ENCODE measurements around the gene THSD8. TPM values are rescaled to one million over a fixed set of nuclear protein-coding genes. Genes with fewer than 3 reads are reported as not detected.

The THSD8 gene
- total RNA-seq, 1 experiment from 2014 or later = 45.8 TPM

- H3K79me1 ChIP-seq (ENCODE audit: insufficient read depth, low read depth, low read length, poor library complexity, severe bottlenecking) = no peaks in the 10 kb centered on the region
- no peak overlapping the region for H3K4me2 ChIP-seq (ENCODE audit: insufficient read depth, insufficient read length, low read length)
- no peak overlapping the region for H3K4ac ChIP-seq (ENCODE audit: low read depth, low read length)
- no peak overlapping the region for H4K5ac ChIP-seq (ENCODE audit: insufficient read length, low read depth, low read length)
- H3T11ph ChIP-seq (ENCODE audit: low read length) = no peak overlapping the region
- H3K9me3 ChIP-seq (ENCODE audit: control insufficient read depth, low read depth, low read length) = no peaks in the 10 kb centered on the region
- no peak overlapping the region for H3K23ac ChIP-seq (ENCODE audit: insufficient read length, low read depth, low read length)
- WGBS (ENCODE audit: extremely low coverage, insufficient read length, low lambda C conversion rate) = no CpG with 5 or more reads among the region's 6 CpGs
- Mint-ChIP-seq H3K27me3 (ENCODE audit: low read depth) (peaks cover 16% of the 10 kb centered on the region), H3K36me3 (ENCODE audit: insufficient read depth in 1 of 3, low read depth in 3 of 3) (peaks cover 16 to 31% (median 29%) of the 10 kb centered on the region in 3 experiments; a peak in 6 of 7 replicates), H3K4me1 (peaks cover 6 to 9% of the 10 kb centered on the region in 2 experiments), H3K9me3 (peaks cover 0 to 3% of the 10 kb centered on the region in 2 experiments; a peak in 2 of 5 replicates), H3K27ac (no peak overlapping the region), H3K4me3 (peak overlapping the region in 1 of 2 experiments; percentile 50; a peak in 1 of 5 replicates)
- H2BK20ac ChIP-seq (ENCODE audit: low read depth, low read length, poor library complexity, severe bottlenecking) = no peak overlapping the region
- H3K14ac ChIP-seq (ENCODE audit: insufficient read depth, low read length) = no peak overlapping the region
- no peaks in the 10 kb centered on the region for H3K4me1 ChIP-seq (ENCODE audit: insufficient read depth, low read length)
- no peaks in the 10 kb centered on the region for H3K23me2 ChIP-seq (ENCODE audit: insufficient read length, low read depth, low read length, poor library complexity, severe bottlenecking)
- H3K27me3 ChIP-seq (ENCODE audit: insufficient read depth, low read length) = no peaks in the 10 kb centered on the region
- no peak overlapping the region for H3K56ac ChIP-seq (ENCODE audit: insufficient read length, low read depth, low read length)
- no peak overlapping the region for H3K18ac ChIP-seq (ENCODE audit: insufficient read length, low read depth, low read length)
- H2AFZ ChIP-seq (ENCODE audit: low read length) = no peak overlapping the region
- no peak overlapping the region for H2BK12ac ChIP-seq (ENCODE audit: insufficient read length, low read depth, low read length)
- no peak overlapping the region for H3K27ac ChIP-seq (ENCODE audit: insufficient read length, low read depth, low read length)
- TF ChIP-seq, protein P1, sequence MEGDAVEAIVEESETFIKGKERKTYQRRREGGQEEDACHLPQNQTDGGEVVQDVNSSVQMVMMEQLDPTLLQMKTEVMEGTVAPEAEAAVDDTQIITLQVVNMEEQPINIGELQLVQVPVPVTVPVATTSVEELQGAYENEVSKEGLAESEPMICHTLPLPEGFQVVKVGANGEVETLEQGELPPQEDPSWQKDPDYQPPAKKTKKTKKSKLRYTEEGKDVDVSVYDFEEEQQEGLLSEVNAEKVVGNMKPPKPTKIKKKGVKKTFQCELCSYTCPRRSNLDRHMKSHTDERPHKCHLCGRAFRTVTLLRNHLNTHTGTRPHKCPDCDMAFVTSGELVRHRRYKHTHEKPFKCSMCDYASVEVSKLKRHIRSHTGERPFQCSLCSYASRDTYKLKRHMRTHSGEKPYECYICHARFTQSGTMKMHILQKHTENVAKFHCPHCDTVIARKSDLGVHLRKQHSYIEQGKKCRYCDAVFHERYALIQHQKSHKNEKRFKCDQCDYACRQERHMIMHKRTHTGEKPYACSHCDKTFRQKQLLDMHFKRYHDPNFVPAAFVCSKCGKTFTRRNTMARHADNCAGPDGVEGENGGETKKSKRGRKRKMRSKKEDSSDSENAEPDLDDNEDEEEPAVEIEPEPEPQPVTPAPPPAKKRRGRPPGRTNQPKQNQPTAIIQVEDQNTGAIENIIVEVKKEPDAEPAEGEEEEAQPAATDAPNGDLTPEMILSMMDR (conservative IDR thresholded peaks at IDR 0.05) = no peak
- DNase-seq = no peak
- no peak overlapping the region for H4K91ac ChIP-seq (ENCODE audit: insufficient read length, low read depth, low read length)
- no peak overlapping the region for H2BK5ac ChIP-seq (ENCODE audit: insufficient read length, low read length)
- no peak overlapping the region for H2BK120ac ChIP-seq (ENCODE audit: low read depth, low read length, poor library complexity, severe bottlenecking)
- no peak overlapping the region for H2BK15ac ChIP-seq (ENCODE audit: low read depth, low read length)
- no peak overlapping the region for H2AK5ac ChIP-seq (ENCODE audit: insufficient read length, low read length)
- H3K79me2 ChIP-seq (ENCODE audit: insufficient read depth, low read length) = no peaks in the 10 kb centered on the region
- no peak overlapping the region for H4K8ac ChIP-seq (replicated peaks; ENCODE audit: insufficient read length, low read depth, low read length)
- no peak overlapping the region for H3K9ac ChIP-seq (ENCODE audit: extremely low read depth, insufficient read length, low read length)
- H4K20me1 ChIP-seq (ENCODE audit: control insufficient read depth, insufficient read depth, insufficient read length) = no peaks in the 10 kb centered on the region
Observed at GRCh38 chr19:12759686-12760085, 42.2 kb upstream of the THSD8 start.

Measured in H9 (cell line).